ENCODE measurements around the gene TRIM62.
A peak's percentile ranks its signal among the peaks of the same experiment; 100 is the strongest.
"Not testable (repeated sequence)": the region's sequence is repeated elsewhere in the genome, so short reads cannot be mapped to it uniquely, and the experiment has no call there.

TRIM62 gene

DNA sequence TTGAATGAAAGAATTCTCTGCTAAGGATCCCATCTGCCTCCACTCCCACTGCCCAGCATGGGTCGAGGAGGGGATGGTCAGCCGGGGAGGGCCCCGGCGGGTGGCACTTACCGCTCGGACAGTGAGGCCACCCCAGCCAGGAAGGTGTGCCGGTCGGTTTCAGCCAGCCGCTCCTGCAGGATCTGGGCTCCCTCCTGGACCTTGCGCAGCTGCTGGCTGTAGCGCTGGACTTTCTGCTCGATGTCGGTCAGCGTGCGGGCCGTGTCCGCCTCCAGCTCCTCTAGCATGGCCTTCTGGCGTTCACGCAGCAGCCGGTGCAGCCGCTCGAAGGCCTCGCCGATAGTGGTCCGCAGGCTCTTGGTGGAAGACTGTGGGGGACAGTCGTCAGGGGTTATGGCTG lies 22.3 kb downstream of the TRIM62 start:
- no peak for DNase-seq (ENCODE audit: low read depth in 2 of 2)

DNA sequence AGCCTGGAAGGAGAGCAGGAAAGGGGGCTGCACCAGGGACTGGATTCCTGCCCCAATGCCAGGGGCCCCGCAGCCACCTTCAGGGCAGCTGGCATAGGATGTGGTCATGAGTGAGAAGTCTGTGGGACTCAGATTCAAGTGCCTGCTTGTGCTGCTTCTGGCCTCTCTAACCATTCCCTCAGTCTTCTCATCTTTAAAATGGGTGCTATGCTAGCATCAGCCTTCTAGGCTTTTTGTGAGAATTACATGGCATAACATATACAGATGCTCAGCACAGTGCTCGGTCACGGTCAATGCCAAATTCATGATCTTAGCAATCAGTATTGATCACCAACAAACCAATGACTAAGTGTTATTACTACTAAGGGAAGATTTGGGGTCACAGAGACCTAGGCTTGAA lies 23.5 kb downstream of the TRIM62 start:
- DNase-seq (ENCODE audit: low read depth in 2 of 2) = no peak

DNA sequence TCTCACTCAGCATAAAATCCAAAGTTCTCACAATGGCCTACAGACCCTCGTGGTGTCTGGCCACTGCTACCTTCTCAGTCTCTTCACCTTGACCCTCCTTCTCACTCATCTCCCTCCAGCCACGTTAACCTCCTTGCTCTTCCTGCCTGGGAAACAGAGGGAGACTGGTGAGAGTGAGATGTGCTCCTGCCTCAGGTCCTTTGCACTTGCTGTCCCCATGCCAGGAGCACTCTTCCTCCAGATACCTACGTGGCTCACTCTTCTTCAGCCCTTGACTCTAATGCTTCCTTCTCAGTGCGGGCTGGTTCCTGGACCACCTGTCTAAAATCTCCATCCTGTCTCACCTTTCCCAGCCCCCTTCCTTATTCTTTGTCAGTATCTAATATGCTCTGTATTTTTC lies 24.7 kb downstream of the TRIM62 start:
- DNase-seq (ENCODE audit: low read depth in 2 of 2) = no peak

DNA sequence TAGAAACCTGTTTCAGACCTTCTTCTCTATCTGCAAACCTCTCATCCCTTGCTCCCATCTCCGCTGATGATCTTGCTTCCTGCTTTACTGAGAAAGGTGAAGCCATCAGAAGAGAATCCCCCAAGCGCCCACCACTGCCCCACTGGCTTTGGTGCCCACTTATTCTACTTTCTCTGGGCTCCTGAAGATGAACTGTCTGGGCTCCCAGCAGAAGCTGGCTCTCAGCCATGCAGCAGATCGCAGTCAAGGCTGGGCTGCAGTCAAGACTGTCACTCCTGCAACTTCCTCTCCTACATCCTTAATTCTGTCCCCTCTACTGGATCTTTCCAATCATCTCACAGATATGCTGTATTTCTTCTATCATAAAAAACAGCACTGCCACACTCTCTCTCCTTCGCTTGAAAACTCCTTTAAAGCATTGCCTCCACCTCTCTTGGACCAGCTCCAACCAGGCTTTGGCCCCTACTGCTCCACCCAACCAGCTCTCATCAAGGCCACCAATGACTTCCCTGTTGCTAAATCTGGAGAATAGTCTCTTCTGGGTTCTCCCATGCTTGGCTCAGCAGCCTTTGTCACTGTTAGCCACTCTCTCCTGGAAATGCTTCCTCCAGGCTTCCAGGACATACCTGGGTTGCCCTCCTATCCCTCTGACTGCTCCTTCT lies 25.8 kb downstream of the TRIM62 start:
- DNase-seq (ENCODE audit: low read depth in 2 of 2) = no peak

DNA sequence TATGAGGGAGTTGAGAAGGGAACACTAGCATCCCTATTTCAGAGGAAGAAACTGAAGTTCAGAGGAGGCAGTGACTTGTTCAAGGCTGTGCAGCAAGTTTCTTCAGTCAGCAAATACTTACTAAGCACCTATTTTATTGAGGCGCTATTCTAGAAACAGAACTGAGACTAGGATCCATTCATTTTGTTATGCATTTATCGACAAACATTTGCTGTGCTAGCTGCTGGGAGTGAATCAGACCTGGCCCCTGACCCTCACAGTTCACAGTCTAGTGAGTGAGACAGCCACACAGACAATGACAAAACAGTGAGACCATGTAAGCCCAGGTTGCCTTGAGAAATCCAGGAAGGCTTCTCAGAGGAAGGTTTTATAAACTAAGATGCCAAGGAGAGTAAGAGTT lies 28.2 kb downstream of the TRIM62 start:
- DNase-seq (ENCODE audit: low read depth in 2 of 2) = no peak

DNA sequence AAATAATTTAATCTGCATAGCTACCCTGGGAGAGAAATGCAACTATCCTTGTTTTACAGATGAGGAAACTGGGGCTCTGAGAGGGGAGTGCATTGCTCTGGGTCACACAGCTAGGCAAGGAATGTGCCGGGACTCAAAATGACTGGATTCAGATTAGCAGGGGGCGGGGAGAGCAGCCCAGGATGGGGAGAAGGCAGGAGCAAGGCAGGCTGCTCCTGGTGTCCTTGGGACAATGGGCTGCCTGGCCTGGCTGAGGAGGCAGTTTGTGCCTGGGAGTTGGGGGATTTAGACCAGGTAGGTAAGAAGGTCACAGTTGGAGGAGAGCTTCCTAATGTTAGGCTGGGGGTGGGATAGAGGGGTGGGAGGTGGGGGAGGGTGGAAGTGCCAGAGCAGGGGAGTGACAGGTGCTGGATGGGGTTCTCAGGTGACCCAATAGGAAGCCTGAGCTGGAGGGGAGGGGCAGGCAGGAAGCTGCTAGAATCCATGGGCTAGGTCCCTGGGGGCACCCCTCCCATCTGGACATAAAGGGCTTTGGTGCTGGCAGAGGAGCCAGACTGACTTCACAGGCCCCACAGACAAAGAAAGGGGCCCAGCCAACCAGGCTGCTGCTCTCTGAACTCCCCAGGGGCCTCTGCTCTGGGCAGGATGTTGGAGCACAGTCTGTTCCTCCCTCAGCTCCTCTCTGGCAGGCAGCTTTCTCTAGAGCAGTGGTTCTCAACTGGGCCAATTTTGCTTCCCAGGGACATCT lies 29.0 kb downstream of the TRIM62 start:
- DNase-seq (ENCODE audit: low read depth in 2 of 2) = no peak

DNA sequence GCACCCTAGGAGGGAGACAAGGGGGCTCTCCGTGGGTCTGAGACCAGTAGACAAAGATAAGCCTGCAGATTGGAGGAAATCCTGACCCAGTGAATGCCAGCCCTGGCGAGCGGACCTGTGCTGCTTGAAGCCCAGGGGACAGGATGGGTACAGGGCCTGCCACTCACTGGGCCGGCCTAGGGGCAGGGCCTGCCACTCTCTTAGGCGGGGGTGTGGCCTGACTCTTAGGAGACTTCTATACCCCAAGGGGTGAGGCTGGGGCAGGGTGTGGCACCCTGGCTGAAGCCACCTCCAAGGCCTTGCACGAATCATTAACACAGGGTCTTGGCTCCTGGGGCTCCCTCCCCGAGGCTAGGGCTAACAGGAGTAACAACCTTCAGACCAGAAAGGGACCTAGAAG lies 30.7 kb downstream of the TRIM62 start:
- DNase-seq (ENCODE audit: low read depth in 2 of 2) = no peak

DNA sequence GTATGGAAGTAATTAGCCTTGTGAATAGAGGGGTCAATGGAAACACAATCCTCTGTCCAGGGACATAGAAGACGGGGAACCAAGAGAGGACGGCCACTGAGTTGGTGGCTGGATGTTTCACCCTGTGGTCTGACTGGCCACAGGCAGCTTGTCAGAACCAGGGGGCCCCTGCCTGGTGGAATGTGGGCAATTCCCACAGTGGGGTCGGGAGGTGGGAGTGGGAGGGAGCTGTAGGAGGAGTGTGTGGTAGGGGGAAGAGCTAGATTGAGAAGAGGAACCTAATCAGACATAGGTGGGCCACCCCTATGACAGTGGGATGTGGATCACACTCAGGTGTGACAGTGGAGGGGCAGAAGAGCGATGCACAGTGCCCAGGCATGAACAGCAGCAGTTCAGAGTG lies 31.3 kb downstream of the TRIM62 start:
- no peak for DNase-seq (ENCODE audit: low read depth in 2 of 2)

DNA sequence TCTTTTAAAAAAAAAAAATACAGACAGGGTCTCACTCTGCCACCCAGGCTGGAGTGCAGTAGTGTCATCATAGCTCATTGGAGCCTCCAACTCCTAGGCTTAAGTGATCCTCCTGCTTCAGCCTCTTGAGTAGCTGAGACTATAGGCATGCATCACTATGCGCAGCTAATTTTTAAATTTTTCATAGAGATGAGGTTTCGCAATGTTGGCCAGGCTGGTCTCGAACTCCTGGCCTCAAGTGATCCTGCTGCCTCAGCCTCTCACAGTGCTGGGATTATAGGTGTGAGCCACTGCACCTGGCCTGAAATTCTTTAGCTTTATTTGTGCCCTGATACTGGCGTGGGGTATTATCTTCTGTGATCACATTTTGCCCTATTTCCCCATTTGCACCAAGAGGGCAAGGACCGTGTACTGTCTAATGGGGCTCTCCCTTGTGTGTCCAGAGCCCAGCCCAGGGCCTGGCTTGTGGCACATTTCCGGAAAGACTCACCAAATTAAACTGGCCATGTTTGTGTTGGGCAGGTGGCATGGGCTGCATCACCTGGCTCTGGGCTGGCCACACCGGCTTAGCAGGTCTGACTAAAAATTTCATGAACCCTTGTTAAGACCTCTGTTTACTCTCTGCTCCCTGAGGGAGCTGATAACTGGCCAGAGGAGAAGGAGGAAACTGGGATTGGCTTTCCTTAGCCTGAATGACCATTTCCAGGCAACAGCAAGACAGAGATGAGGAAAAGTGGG lies 32.2 kb downstream of the TRIM62 start:
- no peak for DNase-seq (ENCODE audit: low read depth in 2 of 2)

DNA sequence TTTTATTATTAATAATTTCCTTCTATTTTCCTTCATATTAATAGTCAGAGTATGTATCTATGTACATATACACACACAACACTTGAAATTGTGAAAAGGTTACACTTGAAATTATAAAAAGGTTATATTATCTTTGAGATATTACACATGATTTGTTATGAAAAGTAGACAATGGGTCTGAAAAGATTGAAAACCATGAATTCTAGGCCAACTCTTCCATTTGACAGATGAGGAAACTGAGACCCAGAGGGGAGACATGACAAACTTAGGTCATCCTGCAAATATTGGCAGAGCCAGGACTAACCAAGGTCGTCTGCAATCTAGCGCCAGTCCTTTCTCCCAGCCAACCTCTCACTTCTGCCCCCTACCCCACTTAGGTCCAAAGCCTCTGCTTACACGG lies 33.2 kb downstream of the TRIM62 start:
- DNase-seq (ENCODE audit: low read depth in 2 of 2) = no peak

DNA sequence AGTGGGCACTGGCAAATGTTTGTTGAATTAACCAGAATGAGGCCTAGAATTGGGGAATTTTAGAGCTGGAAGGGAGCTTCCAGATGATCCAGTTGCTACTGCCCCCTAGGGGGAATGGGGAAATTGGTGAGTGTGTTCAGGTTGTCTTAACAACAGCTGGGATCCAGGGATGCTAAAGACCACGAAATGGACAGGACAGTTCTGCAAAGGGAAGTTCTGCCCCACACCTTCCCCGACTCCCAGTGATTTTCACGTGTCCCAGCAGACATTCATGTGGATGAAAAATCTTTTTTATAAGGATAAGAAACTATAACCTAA lies 33.9 kb downstream of the TRIM62 start:
- no peak for DNase-seq (ENCODE audit: low read depth in 2 of 2)

DNA sequence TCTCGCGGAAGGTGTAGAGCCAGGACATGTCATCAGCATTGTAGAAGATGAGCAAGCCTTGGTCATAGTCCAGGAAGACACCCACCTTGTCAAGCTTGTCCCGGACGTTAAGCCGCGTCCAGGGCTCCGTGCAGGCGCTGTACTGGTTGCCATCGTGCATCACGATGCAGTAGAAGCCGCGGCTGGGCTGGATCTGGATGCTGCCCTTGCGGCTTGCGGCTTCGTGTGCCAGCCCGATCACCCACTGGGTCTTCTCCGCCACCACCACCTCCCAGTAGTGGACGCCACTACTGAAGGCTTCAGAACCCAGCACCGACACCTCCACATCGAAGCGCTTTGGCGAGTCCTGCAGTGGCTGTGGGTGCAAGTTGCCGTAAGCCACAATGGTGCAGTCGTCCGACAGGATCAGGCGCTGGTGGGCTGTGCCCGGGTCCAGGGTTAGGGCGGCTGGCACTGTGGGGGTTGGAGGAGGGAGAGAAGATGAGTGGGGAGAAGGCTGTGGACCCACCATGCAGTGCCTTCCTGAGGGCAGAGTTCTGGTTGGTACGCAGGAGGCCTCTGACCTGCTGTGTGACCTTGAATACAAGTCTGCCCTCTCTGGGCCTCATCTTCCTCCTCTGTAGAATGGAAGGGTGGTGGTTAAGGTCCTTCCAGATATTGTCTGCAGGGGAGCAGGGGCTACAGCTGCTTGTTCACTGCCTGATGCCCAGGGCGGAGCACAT lies 34.4 kb downstream of the TRIM62 start:
- no peak for DNase-seq (ENCODE audit: low read depth in 2 of 2)

DNA sequence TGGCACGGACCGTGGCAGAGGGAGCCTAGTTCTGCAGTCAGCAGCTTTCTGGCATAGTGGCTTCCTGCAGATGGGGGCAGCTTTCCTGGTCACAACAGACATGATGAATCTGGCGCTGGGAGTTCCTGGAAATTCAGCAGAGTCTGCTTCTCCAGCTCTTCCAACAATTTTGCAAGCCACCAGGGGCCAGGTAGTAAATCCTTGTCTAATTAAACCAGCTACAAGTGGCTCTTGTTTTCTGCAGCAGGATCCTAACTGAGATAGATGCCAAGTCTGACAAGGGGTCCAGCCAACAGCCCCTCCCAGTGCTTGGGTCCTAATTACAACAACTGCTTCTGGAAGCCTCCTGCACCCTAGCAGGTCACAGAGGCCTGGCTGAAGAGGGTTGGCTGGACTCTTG lies 35.8 kb downstream of the TRIM62 start:
- no peak for DNase-seq (ENCODE audit: low read depth in 2 of 2)

DNA sequence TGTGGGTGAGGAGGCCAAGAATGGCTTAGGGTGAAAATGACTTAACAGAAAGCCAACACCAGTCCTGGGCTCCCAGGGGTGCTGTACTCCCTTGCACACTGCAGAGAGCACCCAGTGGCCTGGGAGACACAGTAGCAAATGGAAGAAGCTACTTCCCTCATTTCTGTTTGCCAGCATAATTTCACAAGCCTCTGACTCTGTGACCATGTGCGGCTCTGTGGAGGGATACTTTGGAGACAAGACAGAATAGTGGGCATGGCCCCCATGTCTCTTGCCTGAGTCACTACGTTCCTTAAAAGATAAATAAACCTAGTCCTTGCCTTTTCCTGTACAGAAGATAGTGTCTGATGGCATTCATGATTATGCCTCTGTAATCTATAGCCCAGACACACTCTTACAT lies 38.1 kb downstream of the TRIM62 start:
- no peak for DNase-seq (ENCODE audit: low read depth in 2 of 2)

DNA sequence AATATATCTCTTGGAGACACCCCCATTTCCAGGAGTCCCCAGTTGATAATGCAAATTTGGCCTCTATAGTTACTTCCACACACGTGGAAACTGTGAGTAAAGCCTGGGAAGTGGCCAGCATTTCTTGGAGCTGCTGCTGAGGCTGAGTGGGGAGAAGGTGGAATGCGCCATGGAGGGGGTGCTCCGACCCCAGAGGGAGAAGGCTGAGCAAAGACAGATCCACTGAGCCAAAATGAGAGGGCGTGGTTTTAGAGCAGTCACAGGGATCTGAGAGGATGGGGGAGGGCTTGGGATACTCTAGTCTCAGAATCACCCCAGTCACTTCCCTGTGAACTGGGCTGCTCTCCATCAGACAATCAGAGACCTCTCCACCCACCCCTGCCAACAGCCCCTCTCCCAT lies 38.7 kb downstream of the TRIM62 start:
- no peak for DNase-seq (ENCODE audit: low read depth in 2 of 2)

DNA sequence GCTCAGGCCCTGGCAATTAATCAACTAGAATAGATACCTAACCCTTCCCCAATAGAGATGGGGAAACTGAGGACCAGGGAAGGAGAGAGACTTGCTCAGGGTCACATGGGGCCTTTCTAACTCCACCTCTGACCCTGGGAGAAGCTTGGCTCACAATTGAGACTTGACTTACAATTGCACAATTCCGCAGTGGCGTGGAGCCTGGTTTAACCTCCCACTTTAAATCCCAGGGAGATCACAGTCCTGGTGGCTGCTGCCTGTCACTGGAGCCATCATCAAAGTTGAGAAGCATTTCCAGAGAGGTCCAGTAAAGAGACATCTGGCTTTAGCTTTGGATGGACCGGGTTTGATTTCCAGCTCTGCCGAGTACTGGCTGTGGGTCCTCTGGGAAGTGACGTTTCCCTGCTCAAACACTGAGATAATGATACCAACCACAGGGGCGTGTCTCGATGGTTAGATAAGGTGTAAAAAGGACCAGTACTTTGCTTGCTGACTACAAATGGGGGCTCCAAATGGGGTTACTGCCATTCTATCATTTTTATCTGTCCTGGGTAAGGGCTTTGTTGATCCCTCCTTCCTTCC lies 39.3 kb downstream of the TRIM62 start:
- DNase-seq (ENCODE audit: low read depth in 2 of 2) = no peak

DNA sequence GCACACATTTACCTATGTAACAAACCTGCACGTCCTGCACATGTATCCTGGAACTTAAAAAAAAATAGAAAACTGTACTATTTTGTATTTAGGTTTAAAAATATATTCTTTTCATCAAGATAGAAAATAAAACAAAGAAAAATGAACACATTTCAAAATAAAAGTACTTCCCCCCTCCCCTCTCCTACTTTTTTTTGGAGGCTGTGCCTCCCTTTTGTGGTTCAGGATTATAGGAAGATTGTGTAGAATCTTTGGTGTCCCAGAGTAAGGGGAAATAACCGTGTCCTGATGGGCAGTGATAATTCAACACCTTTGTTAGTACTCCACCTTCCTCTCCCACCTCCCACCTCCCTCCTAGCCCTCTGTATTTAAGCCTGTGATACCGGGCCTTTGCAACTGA lies 40.1 kb downstream of the TRIM62 start:
- no peak for DNase-seq (ENCODE audit: low read depth in 2 of 2)

DNA sequence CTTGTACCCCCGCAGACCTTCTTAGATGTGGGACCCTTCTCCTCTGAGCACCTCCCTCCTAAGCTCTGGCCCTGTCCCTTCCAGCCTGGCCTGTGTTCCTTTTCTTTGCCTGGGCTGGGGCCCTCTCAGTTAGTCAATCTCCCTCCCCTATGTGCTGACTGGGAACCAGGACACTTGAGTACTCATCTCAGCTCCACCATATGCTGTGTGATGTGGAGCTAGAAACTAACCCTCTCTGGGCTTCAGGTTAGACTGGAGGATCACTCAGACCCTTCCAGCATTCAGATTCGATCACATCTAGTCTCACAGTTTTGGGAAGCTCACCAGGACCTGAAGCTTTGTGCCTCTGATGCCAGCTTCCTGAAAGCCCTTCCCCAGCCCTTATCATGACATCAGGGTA lies 40.6 kb downstream of the TRIM62 start:
- no peak for DNase-seq (ENCODE audit: low read depth in 2 of 2)

DNA sequence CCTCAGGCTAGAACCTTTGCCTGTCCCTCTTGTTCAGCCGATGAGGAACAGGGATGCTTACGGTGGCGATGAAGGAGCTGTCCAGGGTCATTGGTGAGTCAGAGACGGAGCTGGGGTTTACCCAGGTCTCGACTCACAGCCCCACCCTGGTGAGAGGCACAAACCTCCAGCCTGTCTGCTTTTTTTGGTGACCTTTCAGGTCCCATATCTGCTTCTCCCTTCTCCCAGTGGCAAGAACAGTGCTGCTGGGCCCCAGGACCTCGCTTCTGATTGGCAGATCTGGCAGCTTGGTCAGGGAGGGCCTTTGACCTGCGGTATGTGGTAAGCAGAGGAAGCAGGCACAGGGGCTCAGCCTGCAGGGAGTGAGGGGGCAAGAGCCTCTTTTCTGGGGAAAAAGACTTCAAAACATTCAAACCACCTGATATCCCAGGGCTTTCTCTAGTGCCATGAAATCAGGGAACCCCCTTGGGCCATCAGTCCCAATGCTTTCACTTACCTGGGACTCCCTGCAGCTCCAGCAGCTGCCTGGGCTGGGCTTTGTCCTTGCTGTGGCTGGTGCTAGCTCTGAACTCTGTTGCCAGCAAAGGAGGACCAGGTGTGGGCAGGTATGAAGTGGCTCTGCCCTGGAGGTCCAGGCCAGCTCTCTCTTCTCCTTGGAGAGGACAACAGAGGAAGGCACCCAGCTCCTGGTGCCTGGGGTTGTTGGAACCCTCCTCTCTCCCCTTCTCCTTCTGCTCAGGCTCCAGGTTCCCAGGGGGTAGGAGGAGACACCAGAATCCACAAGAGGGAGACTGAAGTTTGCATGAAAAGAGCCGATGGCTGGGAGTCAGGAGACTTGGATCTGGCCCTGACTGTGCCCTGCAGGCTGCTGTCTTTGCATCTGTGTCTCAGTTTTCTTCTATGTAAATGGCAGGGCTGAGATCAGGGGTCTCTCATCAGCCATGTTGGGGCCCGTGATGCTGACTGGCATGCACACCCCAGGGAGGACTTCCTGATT lies 41.4 kb downstream of the TRIM62 start:
- DNase-seq (ENCODE audit: low read depth in 2 of 2) = no peak

DNA sequence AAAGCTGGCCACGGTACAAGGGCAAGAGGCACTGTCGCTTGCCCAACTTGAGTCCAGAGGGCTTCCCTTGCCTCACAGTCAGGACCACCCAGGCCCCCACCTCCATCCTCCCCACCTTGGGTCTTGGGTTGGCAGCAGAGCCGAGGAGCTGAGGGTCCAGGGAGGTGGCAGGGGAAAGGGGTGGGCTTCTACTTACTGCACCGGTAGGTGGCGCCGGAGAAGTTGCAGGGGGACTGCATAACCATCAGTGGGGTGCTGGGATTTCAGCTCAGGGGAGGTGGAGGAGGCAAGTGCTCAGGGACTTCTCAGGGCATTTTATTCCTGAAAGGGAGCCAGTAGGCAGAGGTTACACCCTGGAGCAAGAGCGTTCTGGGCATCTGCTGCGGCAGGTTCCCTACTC lies 44.0 kb downstream of the TRIM62 start:
- DNase-seq (ENCODE audit: low read depth in 2 of 2) = peak in 1 of 2 donors; percentile 17

DNA sequence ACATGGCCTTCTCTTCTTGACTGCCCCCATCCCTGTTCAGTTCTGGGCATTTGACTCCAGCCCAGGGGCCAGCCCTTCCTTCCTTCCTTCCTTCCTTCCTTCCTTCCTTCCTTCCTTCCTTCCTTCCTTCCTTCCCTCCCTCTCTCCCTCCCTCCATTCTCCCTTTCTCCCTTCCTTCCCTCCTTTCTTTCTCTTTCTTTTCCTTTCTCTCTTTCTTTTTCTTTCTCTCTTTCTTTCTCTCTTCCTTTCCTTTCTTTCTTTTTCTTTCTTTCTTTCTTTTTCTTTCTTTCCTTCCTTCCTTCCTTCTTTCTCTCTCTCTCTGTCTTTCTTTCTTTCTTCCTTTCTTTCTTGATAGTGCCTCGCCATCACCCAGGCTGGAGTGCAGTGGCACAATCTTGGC lies 45.8 kb downstream of the TRIM62 start:
- not testable (repeated sequence) for DNase-seq (ENCODE audit: low read depth in 2 of 2)
